ENCODE measurements around the gene ARMC9.
"Not testable (repeated sequence)": the region's sequence is repeated elsewhere in the genome, so short reads cannot be mapped to it uniquely, and the experiment has no call there.

The ARMC9 gene

DNA sequence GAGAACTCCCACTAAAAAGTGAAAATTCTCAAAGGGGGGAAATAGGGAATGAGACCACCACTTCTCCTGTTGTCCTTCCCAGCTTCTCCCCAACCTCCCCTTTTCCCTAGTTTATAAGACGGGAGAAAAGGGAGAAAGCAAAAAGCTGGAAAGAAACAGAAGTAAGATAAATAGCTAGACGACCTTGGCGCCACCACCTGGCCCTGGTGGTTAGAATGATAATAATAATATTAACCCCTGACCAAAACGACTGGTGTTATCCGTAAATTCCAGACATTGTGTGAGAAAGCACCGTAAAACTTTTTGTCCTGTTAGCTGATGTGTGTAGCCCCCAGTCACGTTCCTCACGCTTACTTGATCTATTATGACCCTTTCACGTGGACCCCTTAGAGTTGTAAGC is 209.9 kb downstream of the ARMC9 start:
- H2AK5ac ChIP-seq (ENCODE audit: low read depth, low read length); H3K9ac ChIP-seq (ENCODE audit: low read depth, low read length, poor library complexity); H2AFZ ChIP-seq (ENCODE audit: low read length); H2BK12ac ChIP-seq (ENCODE audit: low read length); H3K4me2 ChIP-seq (ENCODE audit: insufficient read depth, low read length, poor library complexity, severe bottlenecking); H3K79me1 ChIP-seq (ENCODE audit: low read depth, low read length); H3K4me3 ChIP-seq (ENCODE audit: low read length in 2 of 2); H3K23ac ChIP-seq (ENCODE audit: low read depth, low read length, poor library complexity); H3K4me1 ChIP-seq (ENCODE audit: control insufficient read depth in 2 of 2, insufficient read depth in 1 of 2, low read depth in 1 of 2, low read length in 2 of 2); H3K18ac ChIP-seq (ENCODE audit: low read length); H2BK120ac ChIP-seq (ENCODE audit: low read depth, low read length); H3K27ac ChIP-seq (replicated peaks; ENCODE audit: low read length); H3K36me3 ChIP-seq (replicated peaks in 1 of 2; ENCODE audit: control insufficient read depth in 2 of 2, insufficient read depth in 2 of 2, low read length in 2 of 2); H4K8ac ChIP-seq (ENCODE audit: low read depth, low read length); H2BK15ac ChIP-seq (ENCODE audit: low read length); H4K91ac ChIP-seq (ENCODE audit: low read depth, low read length, poor library complexity); DNase-seq (ENCODE audit: low spot score); H3K27me3 ChIP-seq (ENCODE audit: control insufficient read depth in 3 of 3, insufficient read depth in 3 of 3, low read depth in 1 of 3, low read length in 3 of 3); H3K14ac ChIP-seq (ENCODE audit: low read length); H3K4ac ChIP-seq (ENCODE audit: low read length); H2BK5ac ChIP-seq (ENCODE audit: low read length): not testable (repeated sequence)
- no CpG with 5 or more reads among the region's 9 CpGs for WGBS, 2 donors (ENCODE audit: extremely low coverage in 2 of 2, insufficient read length in 2 of 2, insufficient replicate concordance in 1 of 2)
- H3K9me3 ChIP-seq (replicated peaks in 1 of 2; ENCODE audit: control insufficient read depth in 2 of 2, insufficient read depth in 1 of 2, low read depth in 1 of 2, low read length in 2 of 2), result peaks cover 7 to 22% of the 10 kb centered on the region in 2 donors

- Histone ChIP-seq H3K23ac (ENCODE audit: low read depth, low read length, poor library complexity) (no peak overlapping the region), H2BK15ac (ENCODE audit: low read length) (peak overlapping the region; percentile 21), H3K18ac (ENCODE audit: low read length) (peak overlapping the region; percentile 49), H2AFZ (ENCODE audit: low read length) (no peak overlapping the region), H2BK5ac (ENCODE audit: low read length) (no peak overlapping the region), H3K4me2 (ENCODE audit: insufficient read depth, low read length, poor library complexity, severe bottlenecking) (no peak overlapping the region), H3K27ac (replicated peaks; ENCODE audit: low read length) (no peak overlapping the region), H3K9me3 (replicated peaks in 1 of 2; ENCODE audit: control insufficient read depth in 2 of 2, insufficient read depth in 1 of 2, low read depth in 1 of 2, low read length in 2 of 2) (peaks cover 7 to 22% of the 10 kb centered on the region in 2 donors), H3K9ac (ENCODE audit: low read depth, low read length, poor library complexity) (no peak overlapping the region), H3K79me1 (ENCODE audit: low read depth, low read length) (no peaks in the 10 kb centered on the region), H3K4me1 (ENCODE audit: control insufficient read depth in 2 of 2, insufficient read depth in 1 of 2, low read depth in 1 of 2, low read length in 2 of 2) (peaks cover 2 to 5% of the 10 kb centered on the region in 2 donors), H2AK5ac (ENCODE audit: low read depth, low read length) (peak overlapping the region; percentile 72), H2BK12ac (ENCODE audit: low read length) (no peak overlapping the region), H2BK120ac (ENCODE audit: low read depth, low read length) (no peak overlapping the region), H4K8ac (ENCODE audit: low read depth, low read length) (no peak overlapping the region), H3K14ac (ENCODE audit: low read length) (no peak overlapping the region), H3K36me3 (replicated peaks in 1 of 2; ENCODE audit: control insufficient read depth in 2 of 2, insufficient read depth in 2 of 2, low read length in 2 of 2) (no peaks in the 10 kb centered on the region), H3K4me3 (ENCODE audit: low read length in 2 of 2) (no peak overlapping the region), H4K91ac (ENCODE audit: low read depth, low read length, poor library complexity) (no peak overlapping the region), H3K27me3 (ENCODE audit: control insufficient read depth in 3 of 3, insufficient read depth in 3 of 3, low read depth in 1 of 3, low read length in 3 of 3) (peaks cover 0 to 7% (median 0%) of the 10 kb centered on the region in 3 experiments), H3K4ac (ENCODE audit: low read length) (no peak overlapping the region)
- no peak for DNase-seq (ENCODE audit: low spot score)
- no CpG with 5 or more reads among the region's 5 CpGs for WGBS, 2 donors (ENCODE audit: extremely low coverage in 2 of 2, insufficient read length in 2 of 2, insufficient replicate concordance in 1 of 2)
Observed at GRCh38 chr2:231409776-231410175, 211.3 kb downstream of the ARMC9 start.

GRCh38 chr2:231410293-231411004 is 212.0 kb downstream of the ARMC9 start:
- Histone ChIP-seq H2AK5ac (ENCODE audit: low read depth, low read length) (no peak overlapping the region), H4K91ac (ENCODE audit: low read depth, low read length, poor library complexity) (no peak overlapping the region), H3K4me1 (ENCODE audit: control insufficient read depth in 2 of 2, insufficient read depth in 1 of 2, low read depth in 1 of 2, low read length in 2 of 2) (peaks cover 2 to 5% of the 10 kb centered on the region in 2 donors), H2BK12ac (ENCODE audit: low read length) (no peak overlapping the region), H2BK5ac (ENCODE audit: low read length) (no peak overlapping the region), H2BK120ac (ENCODE audit: low read depth, low read length) (no peak overlapping the region), H2AFZ (ENCODE audit: low read length) (peak overlapping the region; percentile 69), H3K27ac (replicated peaks; ENCODE audit: low read length) (no peak overlapping the region), H3K4me3 (ENCODE audit: low read length in 2 of 2) (no peak overlapping the region), H4K8ac (ENCODE audit: low read depth, low read length) (no peak overlapping the region), H3K36me3 (replicated peaks in 1 of 2; ENCODE audit: control insufficient read depth in 2 of 2, insufficient read depth in 2 of 2, low read length in 2 of 2) (no peaks in the 10 kb centered on the region), H3K23ac (ENCODE audit: low read depth, low read length, poor library complexity) (peak overlapping the region; percentile 21), H3K4ac (ENCODE audit: low read length) (no peak overlapping the region), H3K79me1 (ENCODE audit: low read depth, low read length) (no peaks in the 10 kb centered on the region), H3K27me3 (ENCODE audit: control insufficient read depth in 3 of 3, insufficient read depth in 3 of 3, low read depth in 1 of 3, low read length in 3 of 3) (peaks cover 0 to 7% (median 0%) of the 10 kb centered on the region in 3 experiments), H3K18ac (ENCODE audit: low read length) (no peak overlapping the region), H3K4me2 (ENCODE audit: insufficient read depth, low read length, poor library complexity, severe bottlenecking) (no peak overlapping the region), H3K9me3 (replicated peaks in 1 of 2; ENCODE audit: control insufficient read depth in 2 of 2, insufficient read depth in 1 of 2, low read depth in 1 of 2, low read length in 2 of 2) (peaks cover 7 to 22% of the 10 kb centered on the region in 2 donors), H3K14ac (ENCODE audit: low read length) (no peak overlapping the region), H2BK15ac (ENCODE audit: low read length) (no peak overlapping the region), H3K9ac (ENCODE audit: low read depth, low read length, poor library complexity) (no peak overlapping the region)
- no peak for DNase-seq (ENCODE audit: low spot score)
- no CpG with 5 or more reads among the region's 6 CpGs for WGBS, 2 donors (ENCODE audit: extremely low coverage in 2 of 2, insufficient read length in 2 of 2, insufficient replicate concordance in 1 of 2)

DNA sequence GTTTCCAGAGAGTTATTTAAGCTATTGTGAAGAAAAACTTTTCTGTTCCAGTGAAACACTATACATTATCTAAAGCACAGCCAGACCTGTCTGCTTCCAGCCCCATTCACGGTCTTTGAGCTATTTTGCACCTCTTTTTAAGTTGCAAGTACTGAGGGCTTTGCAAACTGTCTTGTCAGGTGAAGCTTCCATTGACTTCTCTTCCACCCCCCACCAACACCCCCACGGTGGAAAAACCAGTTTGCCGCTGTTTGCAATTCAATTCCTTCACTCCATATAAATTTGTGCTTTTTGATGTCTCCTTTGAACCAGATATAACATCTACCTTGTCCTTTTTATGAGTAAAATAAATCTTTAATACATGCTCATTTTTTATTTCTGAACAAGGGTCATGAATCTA is 212.8 kb downstream of the ARMC9 start:
- Histone ChIP-seq H3K4me1 (ENCODE audit: control insufficient read depth in 2 of 2, insufficient read depth in 1 of 2, low read depth in 1 of 2, low read length in 2 of 2) (peaks cover 2 to 5% of the 10 kb centered on the region in 2 donors), H3K23ac (ENCODE audit: low read depth, low read length, poor library complexity) (no peak overlapping the region), H2BK12ac (ENCODE audit: low read length) (no peak overlapping the region), H3K79me1 (ENCODE audit: low read depth, low read length) (no peaks in the 10 kb centered on the region), H3K27ac (replicated peaks; ENCODE audit: low read length) (no peak overlapping the region), H3K18ac (ENCODE audit: low read length) (no peak overlapping the region), H3K9me3 (replicated peaks in 1 of 2; ENCODE audit: control insufficient read depth in 2 of 2, insufficient read depth in 1 of 2, low read depth in 1 of 2, low read length in 2 of 2) (peaks cover 7 to 22% of the 10 kb centered on the region in 2 donors), H2BK15ac (ENCODE audit: low read length) (no peak overlapping the region), H2BK5ac (ENCODE audit: low read length) (no peak overlapping the region), H4K91ac (ENCODE audit: low read depth, low read length, poor library complexity) (no peak overlapping the region), H2BK120ac (ENCODE audit: low read depth, low read length) (no peak overlapping the region), H2AK5ac (ENCODE audit: low read depth, low read length) (no peak overlapping the region), H3K27me3 (ENCODE audit: control insufficient read depth in 3 of 3, insufficient read depth in 3 of 3, low read depth in 1 of 3, low read length in 3 of 3) (peaks cover 0 to 7% (median 0%) of the 10 kb centered on the region in 3 experiments), H3K14ac (ENCODE audit: low read length) (no peak overlapping the region), H3K4me2 (ENCODE audit: insufficient read depth, low read length, poor library complexity, severe bottlenecking) (no peak overlapping the region), H4K8ac (ENCODE audit: low read depth, low read length) (no peak overlapping the region), H3K4me3 (ENCODE audit: low read length in 2 of 2) (no peak overlapping the region), H3K9ac (ENCODE audit: low read depth, low read length, poor library complexity) (no peak overlapping the region), H3K36me3 (replicated peaks in 1 of 2; ENCODE audit: control insufficient read depth in 2 of 2, insufficient read depth in 2 of 2, low read length in 2 of 2) (no peaks in the 10 kb centered on the region), H3K4ac (ENCODE audit: low read length) (no peak overlapping the region), H2AFZ (ENCODE audit: low read length) (no peak overlapping the region)
- no CpG with 5 or more reads among the region's 3 CpGs for WGBS, 2 donors (ENCODE audit: extremely low coverage in 2 of 2, insufficient read length in 2 of 2, insufficient replicate concordance in 1 of 2)
- no peak for DNase-seq (ENCODE audit: low spot score)
